Naive thymus-derived CD8-positive, alpha-beta T cell (primary cell): ENCODE results near the gene GPR173. TPM values are rescaled to one million over a fixed set of nuclear protein-coding genes. Genes with fewer than 3 reads are reported as not detected.

Source experiments
- ATAC-seq, 2 donors: fragments of 150-1000 bp; cut with Tn5 transposase in 1 of 2; sonication (Bioruptor Pico), chemical (Tn5 transposase) in 1 of 2; 1 replicate in 1 of 2; 2 replicates in 1 of 2; pipeline ENCODE4 v1.10.0; 2021; ENCODE audit warnings: mild to moderate bottlenecking in 2 of 2, moderate library complexity in 2 of 2
- POLR2A ChIA-PET: fragments of 350-600 bp; sonication (Branson Sonifier 250); formaldehyde crosslinking; loops from one replicate; lab custom pipeline; 2021; ENCODE audit warnings: antibody characterized with exemption; lab: Charles Lee
- DNase-seq, 10 donors: peaks; one replicate each; pipeline versions ENCODE4 v3.0.0 to v3.0.0-alpha.2; 2020 to 2022
- H3K27ac Mint-ChIP-seq, 10 donors: one replicate each; pipeline ENCODE4 v1.8.0; 2020 to 2022; ENCODE audit warnings: mild to moderate bottlenecking in 10 of 10, mixed read lengths in 10 of 10, moderate library complexity in 4 of 10, inconsistent platforms in 1 of 10
- H3K27me3 Mint-ChIP-seq, 5 donors: one replicate each; pipeline ENCODE4 v1.8.0; 2021 to 2022; ENCODE audit warnings: mixed read lengths in 5 of 5
- H3K36me3 Mint-ChIP-seq, 3 donors: one replicate each; pipeline ENCODE4 v1.8.0; 2020 to 2022; ENCODE audit warnings: mixed read lengths in 3 of 3, mild to moderate bottlenecking in 2 of 3, inconsistent platforms in 1 of 3
- H3K4me1 Mint-ChIP-seq, 4 donors: one replicate each; pipeline ENCODE4 v1.8.0; 2021 to 2022; ENCODE audit warnings: mixed read lengths in 4 of 4
- H3K4me3 Mint-ChIP-seq, 10 donors: one replicate each; pipeline ENCODE4 v1.8.0; 2020 to 2022; ENCODE audit warnings: mild to moderate bottlenecking in 10 of 10, mixed read lengths in 10 of 10, moderate library complexity in 6 of 10, inconsistent platforms in 1 of 10
- H3K9me3 Mint-ChIP-seq, 9 donors: one replicate each; pipeline ENCODE4 v1.8.0; 2020 to 2022; ENCODE audit warnings: mixed read lengths in 9 of 9, mild to moderate bottlenecking in 3 of 9, inconsistent platforms in 1 of 9, moderate library complexity in 1 of 9
- polyA plus RNA-seq, 3 donors: library from polyadenylated mRNA; unstranded; fragments of 300-500 nt; fragmentation: Illumina TruSeq; gene quantifications; one replicate each; pipeline ENCODE4 v1.2.3, GENCODE V29; 2021
- total RNA-seq, 8 experiments: library from RNA in 2 of 8; stranded (reverse) in 2 of 8; gene quantifications; one replicate each; pipeline ENCODE4 v1.2.3 and lab custom pipeline; 2021 to 2026

The GPR173 gene
- total and polyA plus RNA-seq, 5 experiments from 2014 or later, result 0.11 to 0.49 (median 0.16) TPM; not detected in 2

DNA sequence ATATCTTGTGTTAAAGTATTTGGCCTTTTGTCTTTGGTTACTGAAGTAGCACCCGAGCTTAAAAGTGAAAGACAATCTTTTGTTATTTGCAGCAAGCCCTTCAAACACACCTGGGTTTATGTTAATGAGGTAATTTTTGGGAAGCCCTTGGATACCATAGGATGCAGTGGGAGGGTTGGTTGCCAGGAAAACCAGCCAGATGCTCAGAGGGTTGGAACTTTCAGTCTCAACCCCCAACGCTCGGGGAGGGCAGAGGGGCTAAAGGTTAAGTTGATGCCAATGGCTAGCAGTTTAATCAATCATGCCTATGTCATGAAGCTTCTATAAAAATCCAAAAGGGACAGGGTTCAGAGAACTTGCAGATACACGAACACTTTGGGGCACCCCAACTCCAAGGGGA is 17.2 kb upstream of the GPR173 start:
- Mint-ChIP-seq H3K4me3 (no peak overlapping the region), H3K4me1 (no peaks in the 10 kb centered on the region), H3K27ac (no peak overlapping the region), H3K27me3 (peaks cover 4 to 12% (median 5%) of the 10 kb centered on the region in 5 donors), H3K9me3 (no peaks in the 10 kb centered on the region), H3K36me3 (no peaks in the 10 kb centered on the region)
- POLR2A ChIA-PET, result no interaction called here
- DNase-seq (no peak), ATAC-seq (no peak)

GRCh38 chrX:53036149-53036548 is 12.4 kb upstream of the GPR173 start:
- H3K27me3 Mint-ChIP-seq, result peaks cover 4 to 19% (median 8%) of the 10 kb centered on the region in 5 donors
- no peak for DNase-seq
- no peaks in the 10 kb centered on the region for H3K4me1 Mint-ChIP-seq
- no peaks in the 10 kb centered on the region for H3K36me3 Mint-ChIP-seq
- H3K9me3 Mint-ChIP-seq, result no peaks in the 10 kb centered on the region
- no peak overlapping the region for H3K4me3 Mint-ChIP-seq
- POLR2A ChIA-PET, result no interaction called here
- ATAC-seq, result no peak
- no peak overlapping the region for H3K27ac Mint-ChIP-seq

GRCh38 chrX:53039236-53039635 is 9.4 kb upstream of the GPR173 start:
- no peak for ATAC-seq
- Mint-ChIP-seq H3K27ac (no peak overlapping the region), H3K4me1 (no peaks in the 10 kb centered on the region), H3K36me3 (no peaks in the 10 kb centered on the region), H3K4me3 (no peak overlapping the region), H3K27me3 (peaks cover 4 to 19% (median 8%) of the 10 kb centered on the region in 5 donors), H3K9me3 (no peaks in the 10 kb centered on the region)
- DNase-seq, result no peak
- POLR2A ChIA-PET, result no interaction called here

GRCh38 chrX:53044995-53045394 is 3.6 kb upstream of the GPR173 start:
- H3K27ac Mint-ChIP-seq, result no peak overlapping the region
- H3K27me3 Mint-ChIP-seq, result peaks cover 0 to 3% (median 0%) of the 10 kb centered on the region in 5 donors
- H3K36me3 Mint-ChIP-seq, result no peaks in the 10 kb centered on the region
- no peak overlapping the region for H3K4me3 Mint-ChIP-seq
- H3K9me3 Mint-ChIP-seq, result no peaks in the 10 kb centered on the region
- peaks cover 2 to 11% (median 4%) of the 10 kb centered on the region in 4 donors for H3K4me1 Mint-ChIP-seq
- ATAC-seq (no peak), DNase-seq (no peak)
- POLR2A ChIA-PET, result no interaction called here

DNA sequence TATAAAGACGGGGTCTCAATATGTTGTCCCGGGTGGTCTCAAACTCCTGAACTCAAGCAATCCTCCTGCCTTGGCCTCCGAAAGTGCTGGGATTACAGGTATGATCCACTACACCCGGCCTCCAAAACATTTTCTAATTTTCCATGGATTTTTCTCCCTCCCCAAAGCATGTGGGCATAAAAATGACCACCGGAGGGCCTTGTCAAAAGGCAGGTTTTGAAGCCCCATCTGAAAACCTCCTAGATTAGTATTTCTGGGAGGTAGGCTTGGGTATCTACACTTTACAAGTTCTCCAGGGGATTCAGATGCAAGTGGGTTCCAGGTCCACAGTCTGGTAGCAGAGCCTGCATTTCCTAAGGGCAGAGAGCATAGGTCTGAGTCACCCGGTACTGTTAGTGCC is 1.4 kb upstream of the GPR173 start:
- no peak for DNase-seq
- H3K4me1 Mint-ChIP-seq, result peaks cover 2 to 11% (median 4%) of the 10 kb centered on the region in 4 donors
- peak overlapping the region in 1 of 10 donors; percentile 20 for H3K4me3 Mint-ChIP-seq
- no peak for ATAC-seq
- H3K9me3 Mint-ChIP-seq, result no peaks in the 10 kb centered on the region
- peaks cover 0 to 3% (median 0%) of the 10 kb centered on the region in 5 donors for H3K27me3 Mint-ChIP-seq
- H3K27ac Mint-ChIP-seq, result peak overlapping the region in 1 of 10 donors; percentile 58
- POLR2A ChIA-PET, result no interaction called here
- no peaks in the 10 kb centered on the region for H3K36me3 Mint-ChIP-seq

GRCh38 chrX:53049127-53049517 is 533 bp downstream of the GPR173 start:
- no peaks in the 10 kb centered on the region for H3K36me3 Mint-ChIP-seq
- ATAC-seq, result no peak
- no peaks in the 10 kb centered on the region for H3K9me3 Mint-ChIP-seq
- POLR2A ChIA-PET, result no interaction called here
- DNase-seq, result no peak
- peak overlapping the region in 8 of 10 donors; percentile 20 to 71 (median 58) for H3K4me3 Mint-ChIP-seq
- H3K4me1 Mint-ChIP-seq, result peaks cover 2 to 11% (median 6%) of the 10 kb centered on the region in 4 donors
- peak overlapping the region in 2 of 10 donors; percentile 25 to 71 for H3K27ac Mint-ChIP-seq
- H3K27me3 Mint-ChIP-seq, result peaks cover 0 to 3% (median 0%) of the 10 kb centered on the region in 5 donors

GRCh38 chrX:53050841-53051240 is 2.3 kb downstream of the GPR173 start:
- ATAC-seq, result no peak
- Mint-ChIP-seq H3K27me3 (peaks cover 0 to 3% (median 0%) of the 10 kb centered on the region in 5 donors), H3K36me3 (no peaks in the 10 kb centered on the region), H3K4me3 (no peak overlapping the region), H3K4me1 (peaks cover 2 to 11% (median 6%) of the 10 kb centered on the region in 4 donors), H3K9me3 (no peaks in the 10 kb centered on the region), H3K27ac (no peak overlapping the region)
- POLR2A ChIA-PET, result no interaction called here
- no peak for DNase-seq

DNA sequence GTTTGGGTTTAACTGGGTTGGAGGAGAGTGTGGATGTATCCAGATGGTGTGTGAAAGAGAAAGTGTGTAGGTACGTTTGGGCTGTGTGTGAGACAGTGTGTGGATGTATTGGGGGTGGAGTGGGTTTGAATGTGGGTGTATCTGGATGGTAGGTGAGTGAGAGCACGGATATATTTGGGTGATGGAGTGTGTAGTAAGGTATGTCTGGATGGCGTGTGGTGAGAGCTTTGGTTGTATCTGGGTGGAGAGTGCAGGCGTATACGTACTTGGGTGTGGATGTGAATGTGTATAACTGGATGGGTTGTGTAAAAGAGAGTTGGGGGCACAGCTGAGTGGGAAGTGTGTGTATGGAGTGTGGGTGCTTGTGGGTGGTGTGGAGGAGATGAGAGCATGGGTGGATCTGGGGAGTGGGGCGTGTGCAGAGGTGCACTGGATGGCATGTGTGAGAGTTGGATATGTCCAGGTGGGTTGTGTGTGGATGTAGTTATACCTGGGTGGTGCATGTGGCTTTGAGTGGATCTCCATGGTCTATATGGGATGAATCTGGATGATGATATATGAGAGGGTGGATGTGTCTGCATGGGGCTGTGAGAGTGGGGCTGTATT is 6.8 kb downstream of the GPR173 start:
- no peaks in the 10 kb centered on the region for H3K36me3 Mint-ChIP-seq
- no peaks in the 10 kb centered on the region for H3K27me3 Mint-ChIP-seq
- H3K4me1 Mint-ChIP-seq, result peaks cover 0 to 3% (median 0%) of the 10 kb centered on the region in 4 donors
- POLR2A ChIA-PET, result no interaction called here
- H3K27ac Mint-ChIP-seq, result no peak overlapping the region
- no peaks in the 10 kb centered on the region for H3K9me3 Mint-ChIP-seq
- no peak for DNase-seq
- no peak for ATAC-seq
- no peak overlapping the region for H3K4me3 Mint-ChIP-seq

GRCh38 chrX:53056292-53056691 is 7.7 kb downstream of the GPR173 start:
- POLR2A ChIA-PET, result no interaction called here
- Mint-ChIP-seq H3K4me3 (no peak overlapping the region), H3K36me3 (no peaks in the 10 kb centered on the region), H3K4me1 (peaks cover 0 to 3% (median 0%) of the 10 kb centered on the region in 4 donors), H3K9me3 (no peaks in the 10 kb centered on the region), H3K27me3 (no peaks in the 10 kb centered on the region), H3K27ac (no peak overlapping the region)
- DNase-seq (no peak), ATAC-seq (no peak)

GRCh38 chrX:53065104-53065503 is 16.5 kb downstream of the GPR173 start:
- H3K27ac Mint-ChIP-seq, result no peak overlapping the region
- no peak overlapping the region for H3K4me3 Mint-ChIP-seq
- DNase-seq (no peak), ATAC-seq (no peak)
- no peaks in the 10 kb centered on the region for H3K27me3 Mint-ChIP-seq
- H3K9me3 Mint-ChIP-seq, result no peaks in the 10 kb centered on the region
- H3K4me1 Mint-ChIP-seq, result no peaks in the 10 kb centered on the region
- no peaks in the 10 kb centered on the region for H3K36me3 Mint-ChIP-seq
- POLR2A ChIA-PET, result no interaction called here

GRCh38 chrX:53071064-53071463 is 22.5 kb downstream of the GPR173 start:
- DNase-seq (no peak), ATAC-seq (no peak)
- Mint-ChIP-seq H3K27me3 (no peaks in the 10 kb centered on the region), H3K4me3 (peak overlapping the region in 1 of 10 donors; percentile 88), H3K9me3 (no peaks in the 10 kb centered on the region), H3K27ac (peak overlapping the region in 1 of 10 donors; percentile 98), H3K4me1 (peaks cover 6 to 21% (median 14%) of the 10 kb centered on the region in 4 donors), H3K36me3 (no peaks in the 10 kb centered on the region)
- POLR2A ChIA-PET, result interaction anchor here (1.8 to 3.6 kb wide), 2 partner anchors 12 to 18 kb away, joined by 13 to 49 read pairs; partner anchors contain the start of gene TSPYL2

DNA sequence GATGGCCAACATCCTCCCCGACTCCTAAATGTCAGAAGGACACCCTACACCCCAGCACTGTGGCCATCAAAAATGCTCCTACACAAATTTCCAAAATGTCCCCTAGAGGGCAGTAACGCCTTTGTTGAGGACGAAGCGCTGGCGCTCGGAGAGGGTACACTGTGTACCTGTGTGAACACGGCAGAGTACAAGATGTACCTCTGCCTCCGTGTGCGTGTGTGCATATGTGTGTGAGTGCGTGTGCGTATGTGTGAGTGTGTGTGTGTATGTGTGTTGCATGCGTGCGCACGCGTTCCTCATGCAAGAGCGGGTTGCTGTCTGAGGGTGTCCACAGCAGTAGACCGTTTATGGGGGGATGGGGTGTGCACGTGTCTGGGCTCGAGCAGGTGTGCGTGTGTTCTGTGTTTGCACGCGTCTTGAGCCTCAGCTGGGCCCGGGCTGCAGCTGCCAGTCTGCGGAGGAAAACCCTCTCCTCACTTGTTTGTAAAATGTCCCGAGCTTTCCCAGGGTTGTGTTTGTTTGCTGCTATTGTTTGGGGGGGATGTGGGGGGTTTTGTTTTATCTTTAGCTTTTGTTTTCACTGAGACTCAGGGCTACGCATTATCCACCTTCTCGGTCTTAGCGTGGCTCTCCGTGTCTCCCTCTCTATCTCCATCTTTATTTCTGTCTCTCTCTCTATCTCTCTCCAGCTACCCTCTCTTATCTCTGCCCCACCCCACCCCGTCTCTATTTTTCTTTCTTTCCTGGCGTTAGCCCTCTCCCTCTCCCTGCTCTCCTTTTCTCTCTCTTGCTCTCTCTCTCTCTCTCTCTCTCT is 23.2 kb downstream of the GPR173 start:
- Mint-ChIP-seq H3K27me3 (no peaks in the 10 kb centered on the region), H3K4me3 (peak overlapping the region; percentile 85 to 94 (median 88)), H3K36me3 (no peaks in the 10 kb centered on the region), H3K9me3 (no peaks in the 10 kb centered on the region), H3K4me1 (peaks cover 6 to 21% (median 14%) of the 10 kb centered on the region in 4 donors), H3K27ac (peak overlapping the region; percentile 80 to 98 (median 94))
- peak; percentile 87 to 91 for ATAC-seq
- DNase-seq, result peak; percentile 35 to 86 (median 73)
- POLR2A ChIA-PET, result interaction anchor here (0.6 to 3.6 kb wide), 6 partner anchors 11 to 350 kb away, joined by 3 to 49 read pairs (median 4); partner anchors contain the start of gene TSPYL2
